GM18508 (cell line): ENCODE data around the gene NELFCD.
"Not testable (repeated sequence)": the region's sequence is repeated elsewhere in the genome, so short reads cannot be mapped to it uniquely, and the experiment has no call there.

Source experiments
- ATAC-seq: cut with Tn5 transposase; IDR thresholded peaks from one replicate; pipeline ENCODE4 v1.9.1; 2021; ENCODE audit warnings: moderate number of reproducible peaks; ENCODE audit not compliant: insufficient read depth, unreplicated experiment

Gene NELFCD

GRCh38 chr20:58971429-58971828 is 9.6 kb upstream of the NELFCD start:
- no peak for ATAC-seq

- ATAC-seq: no peak
Measured at GRCh38 chr20:58973179-58973578, 7.9 kb upstream of the NELFCD start.

- ATAC-seq: no peak
Measured at GRCh38 chr20:58973866-58974265, 7.2 kb upstream of the NELFCD start.

GRCh38 chr20:58975353-58975752 is 5.7 kb upstream of the NELFCD start:
- ATAC-seq: no peak

GRCh38 chr20:58976061-58976730 is 4.9 kb upstream of the NELFCD start:
- no peak for ATAC-seq

- ATAC-seq: no peak
Measured at GRCh38 chr20:58978351-58979190, 2.5 kb upstream of the NELFCD start.

GRCh38 chr20:58981628-58982364 is 740 bp downstream of the NELFCD start:
- no peak for ATAC-seq

- ATAC-seq: no peak
Measured at GRCh38 chr20:58982406-58983114, 1.5 kb downstream of the NELFCD start.

GRCh38 chr20:58983115-58983468 is 2.0 kb downstream of the NELFCD start:
- not testable (repeated sequence) for ATAC-seq

GRCh38 chr20:58984691-58985090 is 3.6 kb downstream of the NELFCD start:
- no peak for ATAC-seq

- ATAC-seq: no peak
Measured at GRCh38 chr20:58985656-58986055, 4.6 kb downstream of the NELFCD start.

- ATAC-seq: no peak
Measured at GRCh38 chr20:58986286-58986967, 5.4 kb downstream of the NELFCD start.

GRCh38 chr20:58986968-58987517 is 6.0 kb downstream of the NELFCD start:
- ATAC-seq: no peak

- ATAC-seq: no peak
Measured at GRCh38 chr20:58987790-58988564, 6.9 kb downstream of the NELFCD start.

- no peak for ATAC-seq
Measured at GRCh38 chr20:58988565-58988882, 7.5 kb downstream of the NELFCD start.

- no peak for ATAC-seq
Measured at GRCh38 chr20:58989196-58989595, 8.1 kb downstream of the NELFCD start.

GRCh38 chr20:58990651-58991445 is 9.8 kb downstream of the NELFCD start:
- ATAC-seq: no peak

GRCh38 chr20:58991715-58992114 is 10.7 kb downstream of the NELFCD start:
- ATAC-seq: no peak
